GM19099 (cell line): ENCODE results near the gene SCARB1.

Source experiments
- POLR2A ChIP-seq: IDR thresholded peaks from 3 replicates; pipeline ENCODE4 v1.6.1; 2011; ENCODE audit warnings: low read depth; ENCODE audit not compliant: insufficient read length; ENCODE audit errors: extremely low read depth

SCARB1 gene

DNA sequence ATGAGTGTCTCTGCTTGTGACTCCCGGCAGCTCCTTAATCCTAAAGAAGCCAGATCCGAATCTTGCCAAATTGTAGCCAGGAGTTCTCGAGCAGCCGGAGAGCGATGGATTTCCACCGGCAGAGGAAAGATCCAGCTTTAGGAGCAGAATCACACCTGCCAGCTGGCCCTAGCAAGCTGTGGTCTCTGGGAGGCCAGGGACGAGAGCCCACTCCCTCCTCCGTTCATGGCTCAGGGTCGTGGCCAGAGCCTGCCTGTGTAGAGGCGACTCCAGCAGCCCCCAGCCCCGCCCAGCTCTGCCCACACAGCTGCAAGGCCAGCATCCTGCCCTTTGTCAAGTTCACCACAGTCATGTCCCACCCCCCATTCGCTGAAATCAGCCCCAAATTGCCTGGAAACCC lies 121.0 kb downstream of the SCARB1 start:
- no peak for TF ChIP-seq POLR2A

DNA sequence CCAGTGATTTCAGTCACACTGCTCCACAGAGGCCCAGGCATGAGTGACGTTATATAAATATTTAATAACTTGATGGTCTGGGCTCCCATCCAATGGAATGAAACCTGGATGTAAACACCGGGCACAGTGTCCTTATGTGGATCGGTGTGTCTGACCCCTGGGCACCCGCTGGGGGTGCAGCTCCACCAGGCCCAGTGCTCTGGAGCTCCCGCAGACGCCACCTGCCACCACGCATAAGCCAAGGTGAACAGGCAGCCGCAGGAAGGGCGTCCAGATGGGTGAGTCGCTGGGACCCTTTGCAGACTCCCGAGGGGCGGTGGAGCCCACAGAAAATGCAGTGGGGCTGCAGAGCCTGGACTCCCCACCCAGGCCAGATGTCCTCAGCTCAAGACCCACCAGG lies 121.6 kb downstream of the SCARB1 start:
- no peak for TF ChIP-seq POLR2A

DNA sequence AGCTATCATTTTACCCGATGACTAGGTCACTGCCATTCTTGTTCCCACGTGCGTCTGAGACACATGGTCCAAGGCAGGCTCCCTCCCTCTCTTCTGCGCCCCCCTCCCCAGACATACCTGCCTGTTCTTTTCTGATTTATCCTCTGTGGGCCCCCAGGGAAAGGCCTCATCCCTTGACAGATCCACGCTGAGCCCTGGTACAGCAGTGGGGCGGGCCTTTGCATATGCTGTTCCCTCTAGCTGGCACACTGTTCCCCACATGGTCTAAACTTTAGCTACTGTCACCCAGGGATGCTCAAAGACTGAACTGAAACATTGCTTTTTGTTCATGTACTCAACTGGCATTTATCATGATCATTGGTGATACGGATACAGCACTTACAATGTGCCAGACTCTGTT lies 122.5 kb downstream of the SCARB1 start:
- TF ChIP-seq POLR2A = no peak

DNA sequence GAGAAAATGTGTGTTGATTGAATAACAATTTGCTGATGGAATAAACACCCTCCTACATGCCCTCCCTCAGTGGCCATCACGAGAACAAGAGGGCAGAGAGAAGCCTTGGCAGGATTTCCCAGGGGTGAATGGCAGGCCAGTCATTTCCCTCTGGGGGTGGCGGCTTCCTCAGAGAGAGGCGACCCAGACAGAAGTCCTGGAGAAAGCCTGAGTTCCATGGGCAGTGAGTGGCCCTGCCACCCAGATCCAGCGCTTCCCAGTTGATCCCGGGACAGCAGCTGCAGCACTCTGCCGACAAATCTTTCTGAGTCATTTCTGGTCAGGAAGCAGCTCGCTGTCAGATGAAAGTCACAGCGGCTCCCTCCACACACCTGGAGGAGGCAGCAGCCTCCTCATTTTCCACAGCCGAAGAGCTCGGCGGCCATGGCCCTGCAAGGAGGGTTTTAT lies 123.0 kb downstream of the SCARB1 start:
- TF ChIP-seq POLR2A = no peak

DNA sequence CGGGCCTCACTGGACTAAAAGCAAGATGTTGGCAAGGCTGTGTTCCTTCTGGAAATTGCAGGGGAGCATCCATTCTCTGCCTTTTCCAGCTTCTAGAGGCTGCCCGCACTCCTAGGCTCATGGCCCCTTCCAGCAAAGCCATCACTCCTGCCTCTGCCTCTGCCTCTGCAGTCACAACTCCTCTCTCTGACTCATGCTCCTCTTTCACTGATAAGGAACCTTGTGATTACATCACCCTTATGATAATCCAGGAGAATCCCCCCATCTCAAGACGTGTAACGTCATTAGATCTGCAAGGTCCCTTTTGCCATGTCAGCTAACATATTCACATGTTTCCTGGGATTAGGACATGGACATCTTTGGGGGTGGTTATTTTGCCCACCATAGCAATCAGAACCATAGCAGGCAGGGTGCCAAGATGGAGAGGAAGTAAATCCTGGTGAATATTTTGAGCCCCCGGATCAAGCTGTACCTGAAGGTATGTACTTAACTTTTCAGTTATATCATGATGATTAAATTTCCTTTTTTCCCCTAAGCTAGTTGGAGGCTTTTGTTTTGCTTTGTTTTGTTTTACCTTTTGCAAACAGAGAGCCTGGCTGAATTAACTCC lies 123.6 kb downstream of the SCARB1 start:
- no peak for TF ChIP-seq POLR2A

DNA sequence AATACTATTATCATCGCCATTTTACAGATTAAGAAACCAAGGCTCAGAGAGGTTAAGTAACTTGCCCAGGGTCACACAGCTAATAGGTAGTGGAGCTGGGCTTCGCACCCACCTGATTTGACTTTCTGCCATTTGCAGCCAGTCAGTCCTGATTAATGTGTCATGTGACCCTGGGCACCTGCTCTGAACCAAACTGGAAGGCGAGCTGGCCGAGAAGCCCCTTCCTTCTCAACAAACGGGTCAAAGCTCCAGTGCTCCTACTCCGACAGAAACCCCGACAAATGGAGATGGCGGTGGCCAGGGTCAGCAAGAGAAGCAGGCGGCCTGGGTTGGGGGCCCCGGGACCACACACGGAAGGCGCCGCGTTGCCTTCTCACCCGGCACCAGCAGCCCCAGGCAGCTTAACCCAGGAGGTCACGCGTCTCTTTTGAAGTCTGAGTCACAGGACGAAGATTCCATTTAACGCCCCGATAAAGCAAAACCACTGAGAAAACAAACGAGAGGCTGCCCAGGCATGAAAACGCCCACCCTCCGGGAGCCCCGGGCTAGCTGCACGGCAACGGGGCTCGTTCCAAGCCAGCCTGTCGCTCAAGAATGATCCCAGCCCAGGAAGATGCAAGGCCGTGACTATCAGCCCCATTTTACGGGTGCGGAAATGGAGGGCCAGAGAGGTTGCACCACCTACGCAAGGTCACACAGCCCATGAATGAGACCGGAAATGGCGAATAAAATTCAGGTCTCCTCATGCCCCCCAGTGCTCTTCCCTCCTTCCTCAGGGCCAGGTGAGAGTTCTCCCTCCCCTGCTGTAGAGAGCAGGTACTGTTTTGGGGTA lies 124.8 kb downstream of the SCARB1 start:
- no peak for TF ChIP-seq POLR2A

DNA sequence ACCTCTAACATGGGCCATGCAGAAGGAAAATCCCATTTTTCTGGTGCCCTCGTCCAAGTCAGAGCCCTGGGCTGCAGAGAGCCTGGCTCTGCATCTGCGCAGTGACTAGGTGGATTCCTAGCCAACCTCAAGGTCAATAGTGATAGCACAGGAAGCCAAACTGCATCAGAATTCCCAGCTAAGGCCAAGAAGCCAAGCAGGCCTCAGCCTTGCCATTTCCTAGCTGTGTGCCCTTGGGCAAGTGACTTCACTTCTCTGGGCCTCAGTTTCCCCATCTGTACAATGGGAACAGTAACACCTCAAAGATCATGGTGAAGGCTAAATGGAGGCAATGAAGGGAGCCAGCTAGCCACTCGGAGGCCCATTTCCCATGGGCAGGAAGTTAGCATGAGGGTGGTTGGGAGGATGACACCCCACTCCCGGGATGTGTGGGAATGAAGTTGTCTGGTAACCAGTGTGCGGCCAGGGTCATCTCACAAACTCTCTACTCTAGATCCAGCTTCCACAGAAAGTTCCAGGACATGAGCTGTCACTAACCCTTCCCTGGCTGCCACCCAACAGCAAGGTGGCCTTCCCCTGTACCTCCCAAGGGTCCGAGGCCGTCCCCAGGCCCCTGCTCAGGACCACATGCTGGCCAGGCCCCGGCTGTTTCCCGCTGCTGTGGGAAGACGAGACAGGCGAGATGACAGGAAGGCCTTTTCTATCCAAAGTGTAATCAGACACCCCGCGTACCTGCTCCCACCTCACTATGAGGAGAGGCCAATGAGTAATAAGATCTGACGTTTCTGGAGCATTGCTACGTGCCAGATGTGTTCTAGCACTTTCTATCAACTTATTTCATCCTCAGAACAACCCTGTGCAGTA lies 125.7 kb downstream of the SCARB1 start:
- no peak for TF ChIP-seq POLR2A

DNA sequence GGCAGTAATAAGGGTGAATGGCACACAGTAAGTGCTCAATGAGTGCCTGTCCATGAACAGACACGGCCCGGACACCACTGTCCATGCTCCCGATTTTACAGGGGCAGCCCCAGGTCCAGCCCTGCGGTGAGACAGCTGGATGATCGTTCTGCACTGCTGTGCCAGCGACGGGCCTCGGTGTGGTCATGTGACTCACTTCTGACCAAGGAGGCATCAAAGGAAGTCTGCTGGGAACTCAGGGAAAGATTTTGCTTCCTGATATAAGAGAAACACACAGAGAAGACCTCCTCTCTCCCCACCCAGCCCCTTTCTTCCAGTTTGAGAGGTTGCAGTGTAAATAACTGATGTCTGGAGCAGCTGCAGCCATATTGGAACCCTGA lies 126.6 kb downstream of the SCARB1 start:
- no peak for TF ChIP-seq POLR2A

DNA sequence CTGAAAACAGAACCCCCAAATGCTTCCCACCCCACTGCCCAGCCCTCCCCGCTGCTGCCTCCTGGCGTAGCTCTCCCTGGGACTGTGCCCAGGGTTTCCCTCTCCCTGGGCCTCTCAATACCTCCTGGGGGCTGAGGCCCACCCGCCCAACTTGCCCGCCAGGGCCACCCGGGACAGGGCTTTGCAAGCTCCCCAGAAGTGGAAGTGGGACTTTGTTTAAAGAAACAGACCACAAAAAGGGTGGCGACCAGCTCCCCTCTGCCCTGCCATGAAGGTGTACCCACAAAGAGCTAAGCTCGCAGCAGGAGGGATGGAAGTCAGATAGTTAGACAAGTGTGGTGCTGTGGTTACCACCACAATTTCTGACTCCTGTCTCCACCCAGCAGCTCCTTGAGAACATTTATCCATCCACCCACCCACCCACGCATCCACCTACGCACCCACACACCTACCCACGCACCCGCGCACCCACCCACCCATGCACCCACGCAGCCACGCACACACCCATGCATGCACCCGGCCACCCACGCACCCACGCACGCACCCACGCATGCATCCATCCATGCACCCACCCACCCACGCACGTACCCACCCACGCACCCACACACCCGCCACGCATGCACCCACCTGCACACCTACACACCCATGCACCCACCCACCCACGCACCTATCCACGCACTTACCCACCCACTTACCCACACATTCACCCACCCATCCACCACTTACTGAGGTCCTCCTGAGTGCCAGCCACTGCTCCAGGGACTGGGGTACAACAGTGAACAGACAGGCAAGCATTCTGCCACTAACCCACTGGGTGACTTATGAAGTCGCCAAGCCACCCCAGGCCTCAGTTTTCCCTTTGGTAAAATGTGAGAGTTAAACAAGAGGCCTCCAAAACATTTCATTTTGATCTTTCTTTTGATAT lies 127.3 kb downstream of the SCARB1 start:
- TF ChIP-seq POLR2A = no peak

DNA sequence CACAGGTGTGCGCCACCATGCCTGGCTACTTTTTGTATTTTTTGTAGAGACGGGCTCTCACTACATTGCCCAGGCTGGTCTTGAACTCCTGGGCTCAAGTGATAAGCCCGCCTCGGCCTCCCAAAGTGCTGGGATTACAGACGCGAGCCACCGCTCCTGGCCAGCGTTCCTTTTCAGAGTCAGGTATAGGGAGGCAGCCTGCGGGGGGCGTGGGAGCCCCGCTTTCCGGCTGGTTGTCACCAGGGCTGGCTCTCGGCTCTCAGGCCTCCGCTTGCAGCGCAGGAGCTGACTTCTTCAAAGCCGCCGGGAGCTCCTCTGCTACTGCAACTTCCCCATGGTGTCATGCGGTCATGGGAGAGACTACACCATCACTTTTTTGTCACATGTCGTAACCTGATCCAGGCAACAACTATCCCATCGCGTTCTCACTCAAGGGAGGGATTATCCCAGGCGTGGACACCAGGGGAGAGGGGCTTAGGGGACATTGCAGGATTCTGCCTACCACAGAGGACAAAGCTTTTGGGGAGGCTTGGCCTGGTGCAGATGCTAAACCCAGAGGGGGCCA lies 129.4 kb downstream of the SCARB1 start:
- no peak for TF ChIP-seq POLR2A

DNA sequence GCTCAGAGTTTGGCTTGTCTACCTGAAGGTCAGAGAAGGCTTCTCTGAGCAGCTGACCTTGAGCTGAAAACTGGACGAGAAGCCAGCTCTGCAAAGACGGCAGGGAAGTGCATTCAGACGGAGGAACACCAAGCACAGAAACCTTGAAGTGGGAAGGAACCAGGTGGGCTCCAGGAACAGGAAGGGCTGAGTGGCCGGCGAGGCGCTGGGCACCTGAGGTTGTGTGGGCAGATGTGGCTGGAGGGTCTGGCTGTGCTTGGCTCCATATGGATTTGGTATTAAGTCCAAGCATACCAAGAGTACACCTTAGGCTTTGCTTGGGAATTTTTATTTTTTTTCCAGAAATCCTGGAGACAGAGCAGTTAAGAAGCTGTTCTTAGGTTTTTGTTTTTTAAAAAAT lies 130.6 kb downstream of the SCARB1 start:
- TF ChIP-seq POLR2A = no peak

DNA sequence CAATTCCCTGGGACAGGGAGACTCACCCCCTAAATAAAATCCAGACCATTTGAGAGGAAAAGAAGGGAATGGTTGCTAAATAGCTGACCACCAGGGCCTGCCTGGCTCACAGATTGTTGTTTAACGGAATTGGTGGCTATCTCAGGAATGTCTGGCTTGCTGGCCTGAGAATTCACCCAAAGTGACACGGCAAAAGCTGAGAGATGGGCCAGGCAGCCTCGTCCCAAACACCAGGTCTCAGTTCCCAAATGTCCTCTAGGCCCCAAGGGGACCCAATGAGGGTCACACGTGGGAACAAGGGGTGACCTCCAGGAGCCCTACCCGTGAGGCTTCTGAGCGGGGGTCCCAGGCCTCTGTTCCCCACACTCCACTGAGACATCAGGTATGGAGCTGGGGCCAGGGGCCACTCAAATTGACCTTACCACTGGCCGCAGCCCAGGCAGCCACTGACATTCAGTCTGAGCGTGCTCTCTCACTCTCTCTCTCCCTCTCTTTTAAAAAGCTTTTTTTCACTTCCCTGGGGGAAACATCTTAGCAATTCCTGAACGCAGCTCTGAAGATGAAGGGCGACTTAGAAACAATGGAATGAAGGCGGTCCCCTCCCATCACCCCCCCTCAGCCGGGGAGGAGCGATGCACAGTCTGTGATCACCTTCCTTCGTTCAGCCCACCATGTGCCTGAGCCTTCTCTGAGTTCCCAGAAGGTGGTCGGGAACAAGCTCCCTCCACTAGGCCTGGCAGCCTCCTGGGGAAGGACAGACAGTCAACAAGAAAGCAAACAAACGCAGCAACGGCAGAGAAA lies 131.2 kb downstream of the SCARB1 start:
- no peak for TF ChIP-seq POLR2A

DNA sequence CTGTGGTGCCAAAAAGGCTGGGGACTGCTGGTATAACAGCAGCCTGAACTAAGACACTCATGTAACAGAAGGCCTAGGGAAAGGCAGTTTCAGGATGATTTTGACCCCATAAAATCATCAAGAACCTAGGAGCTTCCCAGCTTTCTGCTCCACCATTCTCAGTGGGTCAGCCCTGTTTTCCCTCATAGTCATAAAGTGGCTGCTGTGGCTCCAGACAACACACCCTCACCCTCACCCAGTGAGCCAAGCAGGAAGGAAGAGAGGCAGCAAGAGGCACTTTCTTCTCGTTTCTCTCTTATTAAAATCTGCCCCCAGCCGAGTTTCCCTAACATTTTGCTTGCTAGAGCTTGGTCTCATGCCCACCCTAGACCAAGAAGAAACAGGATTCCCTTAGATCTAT lies 131.8 kb downstream of the SCARB1 start:
- TF ChIP-seq POLR2A = no peak
